ENCODE measurements around the gene AURKA. TPM values are rescaled to one million over a fixed set of nuclear protein-coding genes. Genes with fewer than 3 reads are reported as not detected.

The AURKA gene
- total and polyA plus RNA-seq, 2 donors (not counting 1 experiment from before 2014, with no cell fraction given) = 27.7 to 32.7 TPM

DNA sequence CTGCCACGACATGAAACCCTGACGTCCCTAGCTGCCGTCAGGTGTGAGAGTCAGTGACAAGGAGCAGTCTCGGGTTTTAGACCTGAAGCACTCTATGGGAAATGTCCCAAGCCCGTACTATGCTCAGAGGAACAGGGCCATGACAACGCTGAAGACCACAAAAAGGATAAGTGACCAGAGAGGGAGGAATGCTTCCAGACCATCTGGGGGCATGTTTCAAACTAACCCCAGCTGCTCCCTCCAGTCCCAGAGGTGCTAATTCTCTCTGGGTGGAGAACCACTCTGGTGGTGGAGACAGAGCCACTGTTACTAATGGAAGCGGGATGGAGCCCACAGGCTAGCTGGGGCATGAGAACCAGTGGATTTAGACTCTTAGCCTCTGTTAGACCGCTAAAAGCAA is 8.7 kb downstream of the AURKA start:
- no peaks in the 10 kb centered on the region for H3K27me3 ChIP-seq (ENCODE audit: control insufficient read depth, insufficient read depth, low read length)
- TF ChIP-seq, protein P1, sequence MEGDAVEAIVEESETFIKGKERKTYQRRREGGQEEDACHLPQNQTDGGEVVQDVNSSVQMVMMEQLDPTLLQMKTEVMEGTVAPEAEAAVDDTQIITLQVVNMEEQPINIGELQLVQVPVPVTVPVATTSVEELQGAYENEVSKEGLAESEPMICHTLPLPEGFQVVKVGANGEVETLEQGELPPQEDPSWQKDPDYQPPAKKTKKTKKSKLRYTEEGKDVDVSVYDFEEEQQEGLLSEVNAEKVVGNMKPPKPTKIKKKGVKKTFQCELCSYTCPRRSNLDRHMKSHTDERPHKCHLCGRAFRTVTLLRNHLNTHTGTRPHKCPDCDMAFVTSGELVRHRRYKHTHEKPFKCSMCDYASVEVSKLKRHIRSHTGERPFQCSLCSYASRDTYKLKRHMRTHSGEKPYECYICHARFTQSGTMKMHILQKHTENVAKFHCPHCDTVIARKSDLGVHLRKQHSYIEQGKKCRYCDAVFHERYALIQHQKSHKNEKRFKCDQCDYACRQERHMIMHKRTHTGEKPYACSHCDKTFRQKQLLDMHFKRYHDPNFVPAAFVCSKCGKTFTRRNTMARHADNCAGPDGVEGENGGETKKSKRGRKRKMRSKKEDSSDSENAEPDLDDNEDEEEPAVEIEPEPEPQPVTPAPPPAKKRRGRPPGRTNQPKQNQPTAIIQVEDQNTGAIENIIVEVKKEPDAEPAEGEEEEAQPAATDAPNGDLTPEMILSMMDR (conservative IDR thresholded peaks at IDR 0.05 in 1 of 2, IDR thresholded peaks at IDR 0.05 in 1 of 2; ENCODE audit: low read depth in 1 of 2, low read length in 2 of 2) = no peak
- TF ChIP-seq EZH2 (IDR thresholded peaks at IDR 0.05; ENCODE audit: low read length, missing control alignments) = no peak
- H2AFZ ChIP-seq (ENCODE audit: low read length) = no peak overlapping the region
- no peak overlapping the region for H3K27ac ChIP-seq (ENCODE audit: insufficient read depth, low read length)
- peaks cover 13% of the 10 kb centered on the region for H3K36me3 ChIP-seq (ENCODE audit: control insufficient read depth, insufficient read depth, low read length)
- H3K4me3 ChIP-seq (replicated peaks in 1 of 4; ENCODE audit: control extremely low read depth in 1 of 4, insufficient read depth in 1 of 4, low read depth in 3 of 4, low read length in 4 of 4) = no peak overlapping the region
- H3K4me1 ChIP-seq (ENCODE audit: control insufficient read depth, extremely low read depth, insufficient read depth, low read length) = no peaks in the 10 kb centered on the region
- no peaks in the 10 kb centered on the region for H3K9me3 ChIP-seq (ENCODE audit: control insufficient read depth, insufficient read depth, low read depth, low read length)
- no peaks in the 10 kb centered on the region for H4K20me1 ChIP-seq (ENCODE audit: control insufficient read depth, extremely low read depth, insufficient read depth, low read length)
- no peak overlapping the region for H3K4me2 ChIP-seq (ENCODE audit: extremely low read depth, insufficient read depth, low read length)
- no peak for DNase-seq (ENCODE audit: low read depth in 2 of 2)
- H3K9ac ChIP-seq (ENCODE audit: insufficient read depth, low read length) = no peak overlapping the region
- H3K79me2 ChIP-seq (ENCODE audit: control insufficient read depth, insufficient read depth, low read length) = peaks cover 59% of the 10 kb centered on the region

DNA sequence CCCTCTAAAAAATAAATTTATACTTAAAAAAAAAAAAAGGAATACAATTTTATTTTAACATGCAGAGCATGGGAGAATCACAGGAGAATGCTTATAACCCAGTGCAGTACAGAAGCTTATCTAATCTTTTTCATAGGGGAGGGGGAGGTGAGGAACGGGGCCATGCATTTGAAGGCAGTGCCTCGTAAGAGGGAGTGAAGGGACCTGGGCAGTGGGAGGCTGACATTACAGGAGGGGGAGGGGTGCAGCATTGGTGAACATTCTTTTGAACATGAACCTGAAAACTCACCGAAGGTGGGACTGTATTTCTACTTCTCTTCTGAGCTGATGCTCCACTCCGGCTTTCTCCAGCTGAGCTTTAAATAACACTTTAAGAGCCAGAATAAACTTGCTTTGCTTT is 9.3 kb downstream of the AURKA start:
- Histone ChIP-seq H3K9ac (ENCODE audit: insufficient read depth, low read length) (no peak overlapping the region), H3K4me3 (replicated peaks in 1 of 4; ENCODE audit: control extremely low read depth in 1 of 4, insufficient read depth in 1 of 4, low read depth in 3 of 4, low read length in 4 of 4) (no peak overlapping the region), H3K4me2 (ENCODE audit: extremely low read depth, insufficient read depth, low read length) (no peak overlapping the region), H2AFZ (ENCODE audit: low read length) (no peak overlapping the region), H3K27ac (ENCODE audit: insufficient read depth, low read length) (no peak overlapping the region), H3K36me3 (ENCODE audit: control insufficient read depth, insufficient read depth, low read length) (peaks cover 12% of the 10 kb centered on the region), H3K4me1 (ENCODE audit: control insufficient read depth, extremely low read depth, insufficient read depth, low read length) (no peaks in the 10 kb centered on the region), H3K79me2 (ENCODE audit: control insufficient read depth, insufficient read depth, low read length) (peaks cover 60% of the 10 kb centered on the region), H3K9me3 (ENCODE audit: control insufficient read depth, insufficient read depth, low read depth, low read length) (no peaks in the 10 kb centered on the region), H3K27me3 (ENCODE audit: control insufficient read depth, insufficient read depth, low read length) (no peaks in the 10 kb centered on the region), H4K20me1 (ENCODE audit: control insufficient read depth, extremely low read depth, insufficient read depth, low read length) (no peaks in the 10 kb centered on the region)
- no peak for DNase-seq (ENCODE audit: low read depth in 2 of 2)
- TF ChIP-seq, protein P1 (conservative IDR thresholded peaks at IDR 0.05 in 1 of 2, IDR thresholded peaks at IDR 0.05 in 1 of 2; ENCODE audit: low read depth in 1 of 2, low read length in 2 of 2) = no peak
- no peak for TF ChIP-seq EZH2 (IDR thresholded peaks at IDR 0.05; ENCODE audit: low read length, missing control alignments)

GRCh38 chr20:56381501-56381900 is 10.5 kb downstream of the AURKA start:
- TF ChIP-seq EZH2 (IDR thresholded peaks at IDR 0.05; ENCODE audit: low read length, missing control alignments) = no peak
- TF ChIP-seq, protein P1 (conservative IDR thresholded peaks at IDR 0.05 in 1 of 2, IDR thresholded peaks at IDR 0.05 in 1 of 2; ENCODE audit: low read depth in 1 of 2, low read length in 2 of 2) = no peak
- H3K9ac ChIP-seq (ENCODE audit: insufficient read depth, low read length) = no peak overlapping the region
- no peak overlapping the region for H2AFZ ChIP-seq (ENCODE audit: low read length)
- H3K4me2 ChIP-seq (ENCODE audit: extremely low read depth, insufficient read depth, low read length) = no peak overlapping the region
- H3K4me1 ChIP-seq (ENCODE audit: control insufficient read depth, extremely low read depth, insufficient read depth, low read length) = no peaks in the 10 kb centered on the region
- H4K20me1 ChIP-seq (ENCODE audit: control insufficient read depth, extremely low read depth, insufficient read depth, low read length) = no peaks in the 10 kb centered on the region
- no peaks in the 10 kb centered on the region for H3K9me3 ChIP-seq (ENCODE audit: control insufficient read depth, insufficient read depth, low read depth, low read length)
- H3K4me3 ChIP-seq (replicated peaks in 1 of 4; ENCODE audit: control extremely low read depth in 1 of 4, insufficient read depth in 1 of 4, low read depth in 3 of 4, low read length in 4 of 4) = no peak overlapping the region
- peaks cover 58% of the 10 kb centered on the region for H3K79me2 ChIP-seq (ENCODE audit: control insufficient read depth, insufficient read depth, low read length)
- no peak for DNase-seq (ENCODE audit: low read depth in 2 of 2)
- H3K27me3 ChIP-seq (ENCODE audit: control insufficient read depth, insufficient read depth, low read length) = no peaks in the 10 kb centered on the region
- H3K36me3 ChIP-seq (ENCODE audit: control insufficient read depth, insufficient read depth, low read length) = peaks cover 12% of the 10 kb centered on the region
- H3K27ac ChIP-seq (ENCODE audit: insufficient read depth, low read length) = no peak overlapping the region

Data from fibroblast of lung (primary cell).